HG02973 (cell line): ENCODE measurements around the gene APPL2.

ENCODE experiments used
- ATAC-seq: cut with Tn5 transposase; IDR thresholded peaks from one replicate; pipeline ENCODE4 v1.9.1; 2021; ENCODE audit warnings: moderate library complexity; ENCODE audit not compliant: unreplicated experiment

Gene APPL2

DNA sequence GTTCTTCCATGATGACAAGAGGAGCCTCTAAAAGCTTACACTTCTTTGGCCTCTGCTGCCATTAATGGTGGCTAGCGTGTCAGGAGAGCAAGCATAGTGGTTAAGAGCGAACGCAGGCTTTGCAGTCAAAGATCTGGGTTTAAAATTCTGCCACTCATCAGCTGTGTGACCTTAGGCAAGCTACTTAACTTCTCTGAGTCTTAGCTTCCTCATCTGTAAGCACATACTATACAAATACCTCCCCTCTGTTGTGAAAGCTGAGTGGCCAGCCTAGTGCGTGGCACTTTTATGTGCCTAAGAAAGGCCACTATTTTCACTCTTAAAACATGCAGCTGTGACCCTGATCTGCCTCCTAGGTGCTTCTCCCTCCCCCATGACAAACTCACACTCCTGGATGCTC is 11.6 kb downstream of the APPL2 start:
- ATAC-seq: no peak

DNA sequence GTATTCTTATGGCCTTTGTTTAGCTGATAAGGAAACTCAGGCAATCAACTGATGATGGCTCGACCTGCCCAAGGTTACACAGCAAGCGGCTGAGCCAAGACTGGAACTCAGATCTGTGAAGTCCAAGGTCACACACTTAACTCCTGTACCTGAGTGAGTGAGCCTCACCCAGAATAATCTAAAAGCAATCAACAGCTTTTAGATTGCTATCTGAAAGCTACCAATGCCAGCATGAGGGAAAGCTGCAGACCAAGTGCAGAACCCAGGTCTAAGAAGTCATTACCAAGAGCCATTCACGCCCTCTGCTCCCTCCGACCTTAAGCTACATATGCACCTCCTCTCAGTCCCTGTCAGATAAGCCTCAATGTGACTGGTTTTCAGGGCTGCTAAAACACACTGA is 12.1 kb downstream of the APPL2 start:
- ATAC-seq: no peak

DNA sequence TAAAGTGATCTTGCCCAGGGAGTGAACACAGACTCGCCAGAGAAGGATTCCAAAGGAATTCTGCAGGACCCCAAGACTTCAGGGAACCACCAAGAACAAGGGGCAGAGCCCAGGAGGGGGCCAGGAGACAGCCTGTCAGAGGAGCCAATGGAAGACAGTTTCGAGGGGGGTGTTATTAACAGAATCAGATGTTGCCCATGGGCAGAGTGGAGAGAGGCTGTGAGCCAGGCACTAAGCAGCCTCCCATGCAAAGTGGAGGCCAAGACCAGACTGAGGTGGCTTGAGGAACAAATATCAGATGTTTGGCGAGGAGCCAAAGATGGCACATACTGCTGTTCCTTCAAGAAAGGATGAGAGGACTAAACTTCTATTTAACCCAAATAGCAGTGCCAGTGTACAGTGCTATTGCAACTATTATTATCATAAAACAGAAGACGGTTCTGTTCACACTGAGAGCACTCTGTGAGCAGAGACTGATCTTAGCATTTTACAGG is 12.6 kb downstream of the APPL2 start:
- ATAC-seq: no peak

DNA sequence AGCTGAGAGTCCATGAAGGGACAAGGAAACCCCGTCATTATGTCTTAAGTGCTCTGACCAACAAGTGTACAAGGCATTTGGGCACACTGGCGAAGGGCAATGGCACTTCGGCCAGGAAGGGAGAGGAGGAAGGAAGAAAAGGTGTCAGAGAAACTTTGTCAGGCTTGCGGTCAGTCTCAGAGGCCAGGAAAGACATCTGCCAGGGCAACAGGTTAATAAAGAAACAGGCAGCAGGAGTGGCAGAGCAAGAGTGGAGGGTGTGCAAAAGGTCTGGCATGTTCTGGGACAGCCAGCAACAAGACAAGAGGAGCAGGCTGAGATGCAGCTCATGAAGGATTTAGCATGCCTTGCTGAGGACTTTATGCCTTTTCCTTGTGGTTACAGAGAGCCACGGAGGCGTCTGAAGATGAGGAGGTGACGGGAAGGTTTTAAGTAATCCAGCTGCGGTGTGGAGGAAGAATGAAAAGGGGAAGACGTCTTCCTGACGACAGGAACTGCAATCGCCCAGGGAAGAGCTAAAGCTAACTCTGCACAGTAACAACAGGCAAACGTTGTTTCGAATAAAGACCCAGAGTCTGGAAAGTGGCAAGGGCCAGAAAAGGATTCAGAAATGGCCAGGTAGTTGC is 13.1 kb downstream of the APPL2 start:
- no peak for ATAC-seq

DNA sequence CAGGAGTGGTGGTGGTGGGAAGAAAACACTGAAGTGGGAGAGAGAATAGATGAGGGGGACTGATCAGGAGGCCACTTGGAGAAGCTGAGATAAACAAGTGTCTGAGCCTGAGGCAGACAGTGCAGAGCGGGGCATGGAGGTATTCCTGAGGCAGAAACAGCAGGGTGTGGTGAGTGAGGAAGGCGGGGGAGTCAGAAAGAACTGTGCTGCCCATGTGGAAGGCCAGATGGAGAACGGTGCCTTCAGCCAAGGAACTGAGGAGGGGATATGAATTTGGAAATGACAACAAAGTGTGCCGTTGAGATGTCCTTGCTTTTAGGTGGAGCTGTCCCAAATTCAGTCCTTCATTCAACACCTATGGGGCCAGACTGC is 13.7 kb downstream of the APPL2 start:
- no peak for ATAC-seq

DNA sequence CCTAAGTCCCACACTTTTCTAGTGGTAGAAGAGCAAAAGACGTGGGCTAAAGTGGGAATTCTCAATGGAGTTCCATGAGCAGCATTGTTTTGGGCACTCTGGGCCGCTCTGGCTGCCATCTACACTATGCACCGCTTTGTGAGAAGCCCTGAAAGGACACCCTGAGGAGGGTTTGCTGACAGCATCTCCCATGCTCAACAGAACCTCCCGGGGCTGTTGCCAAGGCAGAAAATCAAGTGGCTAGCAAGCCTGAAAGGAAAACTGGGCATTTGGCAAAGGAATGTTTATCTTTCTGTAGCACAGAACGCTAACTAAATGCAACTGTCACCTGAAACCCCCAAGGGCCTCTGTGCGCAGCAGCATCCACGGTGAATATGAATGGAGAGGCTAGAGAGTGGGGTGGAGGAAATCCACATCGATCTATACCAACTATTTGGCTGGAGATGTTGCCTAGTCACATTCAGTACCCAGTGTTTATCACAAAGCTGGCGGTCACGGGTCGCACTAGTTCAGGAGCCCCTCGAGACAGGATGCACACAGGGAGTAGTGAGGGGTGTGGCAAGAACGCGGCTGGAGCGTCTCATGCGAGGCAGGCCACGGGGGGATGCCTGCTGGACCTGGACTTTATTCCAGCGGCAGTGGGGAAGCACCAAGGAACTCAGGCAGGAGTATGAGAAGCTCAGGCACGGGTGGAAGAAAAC is 14.2 kb downstream of the APPL2 start:
- no peak for ATAC-seq

DNA sequence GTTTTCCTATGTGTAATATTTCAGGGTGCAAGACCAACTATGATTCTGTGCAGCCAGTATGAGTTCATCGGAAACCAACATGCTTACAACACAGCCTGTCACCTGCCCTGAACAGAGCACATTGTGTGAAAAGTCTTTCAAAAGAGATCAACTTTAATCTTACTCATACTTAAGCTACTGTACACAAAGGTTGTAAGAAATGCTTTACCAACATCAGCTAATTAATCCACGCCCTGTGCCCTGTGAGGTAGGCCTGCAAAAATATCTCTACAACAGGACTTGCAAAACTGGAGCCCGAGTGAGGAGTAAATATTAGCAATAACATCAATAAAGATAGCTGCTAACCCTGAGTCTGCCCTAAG is 15.1 kb downstream of the APPL2 start:
- ATAC-seq: no peak

DNA sequence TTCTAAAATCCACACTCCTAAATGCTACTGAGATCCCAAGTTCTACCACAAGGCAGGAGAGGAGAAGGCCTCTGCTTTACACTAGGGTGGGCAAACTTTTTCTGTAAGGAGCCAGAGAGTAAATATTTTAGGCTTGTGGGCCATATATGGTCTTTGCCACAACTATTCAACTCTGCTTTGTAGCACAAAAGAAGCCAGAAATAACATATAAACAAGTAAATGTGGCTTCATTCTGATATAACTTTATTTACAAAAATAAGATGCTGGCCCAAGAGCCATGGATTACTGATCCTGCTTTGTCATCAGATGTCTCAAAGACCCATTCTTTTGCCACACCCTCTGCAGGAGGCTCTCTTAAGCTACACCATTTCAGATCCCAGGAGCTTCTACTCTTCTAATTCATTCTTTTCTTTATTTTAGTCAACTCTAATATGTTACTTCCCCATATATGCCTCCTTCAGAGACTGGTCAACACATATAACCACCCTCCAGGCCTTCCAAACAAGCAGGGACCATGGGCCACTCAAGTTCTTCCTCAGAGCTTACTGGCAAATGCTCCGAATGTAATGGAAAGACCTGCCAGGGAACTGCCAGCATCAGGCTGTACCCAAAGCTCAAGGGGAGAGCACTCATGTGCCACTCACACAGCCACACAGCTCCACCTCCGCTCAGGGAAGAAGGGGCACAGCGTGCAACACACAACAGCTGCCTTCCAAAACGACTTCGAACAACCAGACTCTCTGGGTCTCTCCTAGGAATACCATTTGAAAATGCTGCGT is 15.6 kb downstream of the APPL2 start:
- no peak for ATAC-seq

DNA sequence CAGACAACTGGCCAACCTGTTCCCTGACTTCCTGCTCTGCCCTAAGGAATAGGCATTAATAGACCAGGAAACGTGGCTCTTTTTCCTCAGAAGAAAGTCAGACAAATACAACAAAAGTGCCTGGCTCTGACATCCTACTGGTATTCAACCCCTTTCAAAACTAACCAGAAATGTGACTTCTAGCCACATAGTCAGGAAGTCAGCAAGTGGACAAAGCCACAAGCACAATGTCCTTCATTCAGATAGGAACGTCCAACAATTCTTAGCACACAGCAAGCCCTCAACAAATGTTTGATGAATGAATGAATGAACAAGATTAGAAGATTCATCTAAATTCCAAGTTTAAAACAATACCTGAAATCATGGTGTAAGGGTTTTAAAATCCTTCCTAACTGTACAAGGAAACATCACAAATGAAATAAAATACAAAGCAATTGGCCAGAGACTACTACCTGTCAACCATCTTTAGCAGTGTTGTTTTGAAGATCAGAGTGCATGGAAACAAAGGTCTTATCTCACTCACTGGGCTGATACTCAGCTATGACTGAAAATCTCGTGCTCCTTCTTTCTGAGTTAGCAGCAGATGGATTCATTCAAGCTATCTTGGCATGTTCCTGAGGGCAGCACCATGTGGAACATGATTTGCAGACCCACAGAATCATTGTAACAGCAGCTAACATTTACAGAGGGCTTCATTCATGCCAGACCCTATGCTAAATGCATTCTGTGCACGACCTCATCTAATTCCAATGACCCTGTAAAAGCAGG is 16.5 kb downstream of the APPL2 start:
- ATAC-seq: no peak

DNA sequence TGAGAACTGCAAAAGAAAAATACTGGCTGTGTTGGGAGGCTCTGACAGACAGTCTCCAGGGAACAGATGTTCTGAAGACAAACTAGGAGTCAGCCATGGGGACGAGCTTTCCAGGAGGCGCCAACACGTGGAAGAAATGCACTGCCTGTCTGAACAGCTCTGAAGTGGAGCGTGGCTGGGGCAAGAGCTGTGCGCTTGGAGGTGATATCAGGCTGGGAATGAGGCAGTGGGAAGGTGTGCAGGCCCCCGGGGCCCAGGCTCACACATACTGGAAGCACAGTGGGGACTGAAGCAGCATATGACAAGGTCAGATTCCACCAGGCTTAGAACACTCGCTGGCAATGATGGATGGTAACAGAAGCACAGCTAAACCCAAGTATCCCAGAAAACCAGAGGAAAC is 17.5 kb downstream of the APPL2 start:
- ATAC-seq: no peak

DNA sequence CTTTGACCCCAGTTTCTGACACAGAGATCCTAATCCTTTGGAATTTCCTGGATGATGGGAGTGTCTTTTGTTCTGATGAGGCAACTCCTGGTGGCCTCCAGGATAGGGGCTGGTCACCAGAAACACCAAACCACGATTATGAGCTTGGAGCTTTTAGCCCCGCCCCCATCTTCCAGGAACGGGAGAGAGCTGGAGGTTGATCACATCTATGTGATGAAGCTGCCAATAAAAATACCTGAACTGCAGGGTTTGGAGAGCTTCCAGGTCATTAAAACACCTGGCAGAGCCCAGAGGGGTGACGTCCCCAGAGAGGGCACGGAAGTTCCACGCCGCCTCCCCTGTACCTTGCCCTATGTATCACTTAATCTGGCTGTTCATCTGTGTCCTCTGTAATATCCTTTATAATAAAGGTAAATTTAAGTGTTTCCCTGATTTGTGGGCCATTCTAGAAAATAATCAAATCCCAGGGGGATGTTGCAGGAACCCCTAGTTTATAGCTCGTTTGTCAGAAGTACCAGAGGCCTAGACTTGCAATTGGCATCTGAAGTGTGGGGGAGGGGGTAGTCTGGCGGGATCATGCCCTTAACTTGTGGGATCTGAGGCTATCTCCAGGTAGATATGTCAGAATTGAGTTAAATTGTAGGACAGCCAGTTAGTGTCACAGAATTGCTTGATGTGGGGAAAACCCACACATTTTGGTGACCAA is 21.2 kb downstream of the APPL2 start:
- ATAC-seq: no peak

DNA sequence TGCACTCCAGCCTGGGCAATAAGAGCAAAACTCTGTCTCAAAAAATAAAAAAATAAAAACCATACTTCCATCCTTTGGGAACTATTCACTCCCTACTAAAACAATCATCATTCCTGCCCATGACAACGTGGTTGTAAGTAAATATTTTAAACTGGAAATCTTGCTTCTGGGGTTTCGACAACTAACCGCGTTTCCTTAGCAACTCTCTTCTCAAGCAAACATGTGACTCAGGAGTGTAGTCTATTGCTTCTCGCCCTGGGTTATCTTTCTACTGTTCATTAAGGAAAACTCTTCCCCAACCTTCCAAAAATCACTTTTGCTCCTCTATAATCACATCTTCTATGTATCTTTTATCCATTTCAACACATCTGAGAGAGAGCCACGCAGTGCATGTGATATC is 21.8 kb downstream of the APPL2 start:
- no peak for ATAC-seq

DNA sequence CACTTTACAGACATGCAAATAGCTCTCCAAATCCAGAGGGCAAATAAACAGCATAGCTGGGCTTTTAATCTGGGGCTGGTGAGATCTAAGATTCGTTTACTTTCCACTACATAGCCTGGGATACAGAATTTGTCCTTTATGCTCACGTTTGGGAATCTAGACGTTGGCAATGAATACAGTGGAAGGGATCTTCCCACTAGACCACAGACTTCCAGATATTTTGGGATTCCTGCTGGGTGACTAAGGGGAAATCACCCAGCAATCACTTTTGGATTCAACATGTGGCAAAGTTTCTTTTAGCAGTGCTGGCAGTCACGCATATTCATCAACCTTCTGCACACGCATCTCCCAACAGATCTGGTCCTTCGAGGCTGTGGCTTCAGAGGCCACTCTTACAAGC is 23.5 kb downstream of the APPL2 start:
- ATAC-seq: no peak

DNA sequence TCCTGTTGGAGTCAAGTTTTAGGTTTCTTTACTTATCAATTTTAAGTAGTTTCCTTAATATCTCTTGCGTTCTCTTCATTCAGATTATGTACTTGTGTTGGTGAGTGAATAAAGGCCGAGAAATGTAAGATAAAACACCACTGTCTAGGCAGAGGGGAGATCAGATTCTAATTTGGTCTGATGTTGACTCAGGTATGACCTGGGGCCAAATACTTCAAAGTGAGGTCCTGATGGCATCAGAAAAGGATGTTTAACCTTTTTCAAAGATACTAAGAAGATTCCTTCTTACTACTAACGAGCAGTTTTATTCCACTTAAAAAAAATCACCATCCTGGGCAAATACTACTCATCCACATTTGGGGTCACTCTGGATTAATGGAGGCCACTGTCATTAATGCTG is 26.9 kb downstream of the APPL2 start:
- no peak for ATAC-seq

DNA sequence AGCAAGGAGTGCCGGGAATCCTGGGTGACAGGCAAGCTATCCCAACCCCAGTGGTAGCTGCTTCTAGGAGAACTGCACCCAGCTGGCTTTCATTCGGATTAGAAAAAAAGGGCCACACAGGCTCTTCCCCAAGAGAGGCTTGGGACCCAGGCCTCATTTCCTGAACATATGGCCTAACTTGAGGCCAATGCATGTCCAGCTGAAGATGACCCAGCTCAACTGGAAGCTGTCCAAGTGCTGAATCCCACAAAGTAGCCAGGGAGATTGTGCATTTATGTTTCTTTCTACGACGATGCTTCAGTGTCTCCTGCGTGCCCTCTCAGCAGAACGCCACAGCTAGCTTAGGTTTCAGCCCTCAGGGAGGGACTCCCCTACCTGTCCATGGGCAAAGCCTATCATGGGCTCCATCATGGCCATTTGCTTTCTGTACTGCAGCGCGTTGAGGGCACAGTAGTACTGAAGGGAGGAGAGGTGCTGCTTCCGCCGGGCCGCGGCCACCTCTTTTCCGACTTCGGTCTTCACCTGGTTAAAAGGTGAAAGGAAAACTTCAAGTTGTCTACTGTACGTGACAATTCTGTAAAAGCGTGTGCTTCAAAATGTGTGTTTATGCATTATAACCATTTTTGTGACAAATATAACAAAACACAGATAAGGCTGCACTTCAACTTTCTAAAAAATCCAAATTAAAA is 29.1 kb downstream of the APPL2 start:
- no peak for ATAC-seq

DNA sequence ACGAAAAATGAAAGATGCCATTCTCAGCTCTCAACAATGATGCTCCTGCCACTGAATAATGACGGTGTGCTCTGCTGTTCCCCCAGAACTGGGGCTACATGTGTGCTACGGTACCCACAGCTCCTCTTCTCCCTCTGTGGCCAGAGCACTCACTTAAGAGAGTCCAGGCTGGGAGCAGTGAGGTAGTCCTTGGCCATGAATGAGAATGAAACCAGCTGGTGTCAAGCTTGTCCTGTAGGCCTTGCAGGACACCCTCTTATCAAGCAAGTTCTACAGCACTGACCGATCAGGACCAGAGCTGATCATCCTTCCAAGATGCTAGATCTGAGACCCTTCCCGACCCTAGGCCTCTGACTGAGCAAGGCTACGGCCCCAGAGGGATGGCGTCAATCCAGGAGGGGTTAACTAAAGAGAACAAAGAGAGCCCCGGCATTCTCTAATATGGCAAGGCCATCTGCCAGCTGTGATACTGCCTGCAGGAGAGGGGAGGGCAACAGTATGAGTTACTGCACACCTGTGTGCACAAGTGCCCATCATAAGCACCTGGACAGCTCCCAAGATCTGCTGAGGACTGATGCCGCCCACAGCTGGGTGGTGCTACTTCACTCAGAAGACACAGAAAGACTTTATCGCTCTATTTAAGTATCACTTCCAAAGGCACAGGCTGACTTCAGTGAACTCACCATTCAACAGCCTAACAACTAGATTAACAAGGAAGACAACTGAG is 30.5 kb downstream of the APPL2 start:
- no peak for ATAC-seq

DNA sequence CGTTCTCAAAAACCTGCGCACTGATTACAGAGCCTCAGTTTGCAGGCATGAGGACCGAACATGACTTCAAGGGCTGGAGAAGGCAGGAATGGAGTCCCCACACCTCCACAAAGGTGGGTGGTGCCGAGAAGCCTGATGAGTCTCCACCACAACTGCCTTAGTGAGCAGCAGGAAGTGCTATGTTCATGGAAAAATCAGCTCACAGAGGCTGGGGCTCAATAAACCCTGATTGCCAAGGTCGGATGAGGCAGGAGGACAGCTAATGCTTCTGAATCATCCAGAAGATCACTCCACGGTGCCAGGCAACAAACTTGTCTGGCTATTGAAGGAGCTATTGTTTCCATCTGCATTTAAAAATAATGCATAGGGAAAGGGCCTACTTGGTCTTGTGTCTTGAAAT is 31.1 kb downstream of the APPL2 start:
- no peak for ATAC-seq

DNA sequence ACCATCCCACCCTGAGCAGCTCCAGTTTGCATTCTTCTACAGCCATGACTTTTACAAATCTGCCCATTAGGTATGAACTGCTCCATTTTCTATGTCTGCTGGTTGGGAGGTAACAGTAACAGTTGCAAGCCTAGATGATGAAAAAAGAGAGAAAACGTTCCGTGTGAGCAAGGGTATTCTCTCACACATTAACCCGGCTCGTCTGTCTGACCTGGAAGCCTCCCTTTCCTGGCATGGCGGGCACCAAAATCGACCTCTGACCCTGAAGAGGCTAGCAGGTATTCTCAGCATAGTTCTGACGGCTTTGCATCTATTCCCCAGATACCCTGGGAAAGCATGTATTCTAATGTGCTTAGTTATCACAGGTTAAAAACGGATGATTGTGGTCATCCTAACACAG is 31.8 kb downstream of the APPL2 start:
- no peak for ATAC-seq

DNA sequence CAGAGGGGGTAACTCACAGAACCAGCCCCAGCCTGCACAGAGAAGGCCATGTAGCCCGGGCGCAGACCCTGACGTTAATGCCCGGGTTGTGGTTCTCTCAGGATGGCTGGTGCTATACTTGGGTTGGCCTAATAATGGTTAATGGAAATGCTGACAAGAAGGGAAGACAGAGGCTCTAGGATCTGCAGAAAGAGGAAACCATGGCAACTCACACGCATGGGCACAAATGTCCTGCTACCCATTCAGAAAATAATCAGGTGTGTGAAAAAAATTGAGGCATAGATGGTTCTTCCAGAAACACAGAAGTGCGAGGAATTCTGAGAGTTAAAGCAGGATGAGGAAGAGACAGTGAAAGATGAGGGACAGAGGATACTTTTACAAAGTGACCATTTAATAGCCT is 33.8 kb downstream of the APPL2 start:
- ATAC-seq: no peak

DNA sequence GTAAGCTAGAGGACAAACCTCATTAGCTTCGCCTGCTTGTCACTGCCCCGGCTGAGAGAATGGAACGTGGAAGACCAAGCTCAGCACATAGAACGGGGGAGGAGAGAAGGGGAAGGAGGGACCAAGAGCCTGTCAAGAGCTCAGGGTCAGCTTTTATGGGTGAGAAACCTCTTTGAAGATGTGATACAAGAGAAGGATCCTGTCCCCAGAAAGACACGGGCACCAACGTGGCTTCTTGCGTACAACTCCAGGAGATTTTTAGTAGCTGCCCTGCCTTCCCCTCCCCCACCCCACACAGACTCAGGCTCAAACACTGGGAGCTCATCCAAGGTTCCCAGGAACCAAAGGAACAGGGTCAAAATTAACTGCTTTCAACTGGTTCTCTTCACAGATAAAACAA is 34.7 kb downstream of the APPL2 start:
- no peak for ATAC-seq
